OCI-LY1 (cell line): ENCODE results near the gene LGR4.
A peak's percentile ranks its signal among the peaks of the same experiment; 100 is the strongest.

ENCODE experiments used
- H2AFZ ChIP-seq: fragments of 200-600 bp; sonication (generic), shearing (Covaris generic); 2 replicates; pipeline ENCODE4 v1.6.0; 2014; ENCODE audit warnings: antibody characterized with exemption, mild to moderate bottlenecking, low read length
- H3F3A ChIP-seq: fragments of 200-600 bp; sonication (generic), shearing (Covaris generic); 2 replicates; pipeline ENCODE4 v1.6.0; 2014; ENCODE audit warnings: mild to moderate bottlenecking, antibody characterized with exemption, low read length, moderate library complexity; ENCODE audit not compliant: insufficient read depth
- H3K27ac ChIP-seq: fragments of 200-600 bp; sonication (generic); 2 replicates; pipeline ENCODE4 v1.5.1; 2014; ENCODE audit warnings: low read length, mixed run types, mild to moderate bottlenecking, low read depth; ENCODE audit not compliant: poor library complexity, severe bottlenecking
- H3K27me3 ChIP-seq: fragments of 200-600 bp; sonication (generic); 2 replicates; pipeline ENCODE4 v1.6.0; 2014; ENCODE audit warnings: antibody characterized with exemption, mild to moderate bottlenecking, low read length, moderate library complexity; ENCODE audit not compliant: insufficient read depth
- H3K36me3 ChIP-seq: fragments of 200-600 bp; sonication (generic); 2 replicates; pipeline ENCODE4 v1.6.1; 2014; ENCODE audit warnings: mild to moderate bottlenecking, antibody characterized with exemption, low read length, moderate library complexity, mixed read lengths; ENCODE audit not compliant: insufficient read depth
- H3K4me1 ChIP-seq: fragments of 200-600 bp; sonication (generic); 2 replicates; pipeline ENCODE4 v1.5.1; 2014; ENCODE audit warnings: mild to moderate bottlenecking, low read length, moderate library complexity; ENCODE audit not compliant: insufficient read depth, severe bottlenecking
- H3K4me2 ChIP-seq: fragments of 200-600 bp; sonication (generic), shearing (Covaris generic); 2 replicates; pipeline ENCODE4 v1.6.1; 2014; ENCODE audit warnings: low read length
- H3K4me3 ChIP-seq: fragments of 200-600 bp; sonication (generic); 2 replicates; pipeline ENCODE4 v1.5.1; 2014; ENCODE audit warnings: low read length, low read depth, mild to moderate bottlenecking, mixed read lengths; ENCODE audit not compliant: poor library complexity, severe bottlenecking
- H3K79me2 ChIP-seq: fragments of 200-600 bp; shearing (Covaris generic); 2 replicates; pipeline ENCODE4 v1.6.1; 2016; ENCODE audit warnings: mixed run types, low read length, mixed read lengths; ENCODE audit not compliant: insufficient read depth
- H3K9ac ChIP-seq: fragments of 200-600 bp; sonication (generic), shearing (Covaris generic); 2 replicates; pipeline ENCODE4 v1.6.1; 2014; ENCODE audit warnings: mild to moderate bottlenecking, low read length, mixed read lengths
- H3K9me2 ChIP-seq: fragments of 200-600 bp; sonication (generic), shearing (Covaris generic); 2 replicates; pipeline ENCODE4 v1.6.1; 2014; ENCODE audit warnings: low read depth, mild to moderate bottlenecking, low read length, mixed read lengths
- H3K9me3 ChIP-seq: fragments of 200-600 bp; shearing (Covaris generic); 2 replicates; pipeline ENCODE4 v1.6.1; 2014; ENCODE audit warnings: low read length, mixed read lengths
- H4K20me1 ChIP-seq: fragments of 200-600 bp; sonication (generic), shearing (Covaris generic); 2 replicates; pipeline ENCODE4 v1.6.0; 2016; ENCODE audit warnings: mild to moderate bottlenecking, low read length; ENCODE audit not compliant: insufficient read depth
- CTCF ChIP-seq: fragments of 200-600 bp; sonication (generic), shearing (Covaris generic); IDR thresholded peaks from 2 replicates; pipeline ENCODE4 v1.5.1; 2017; ENCODE audit warnings: mild to moderate bottlenecking, antibody characterized with exemption, low read length, moderate library complexity, mixed read lengths
- EZH2 ChIP-seq: fragments of 200-600 bp; sonication (generic), shearing (Covaris generic); IDR thresholded peaks from 2 replicates; pipeline ENCODE4 v1.8.0; 2017; ENCODE audit warnings: borderline replicate concordance, mixed run types, mild to moderate bottlenecking, antibody characterized with exemption, low read length, moderate library complexity, mixed read lengths

LGR4 gene

GRCh38 chr11:27392278-27393114 lies 80.1 kb downstream of the LGR4 start:
- Histone ChIP-seq H3K27ac (no peak overlapping the region), H2AFZ (no peak overlapping the region), H3K36me3 (no peaks in the 10 kb centered on the region), H3K9ac (no peak overlapping the region), H3K4me3 (no peak overlapping the region), H3F3A (no peaks in the 10 kb centered on the region), H3K27me3 (no peaks in the 10 kb centered on the region), H3K4me2 (no peak overlapping the region), H3K9me2 (no peaks in the 10 kb centered on the region), H3K79me2 (no peaks in the 10 kb centered on the region), H3K9me3 (no peaks in the 10 kb centered on the region), H4K20me1 (no peaks in the 10 kb centered on the region), H3K4me1 (no peaks in the 10 kb centered on the region)
- no peak for TF ChIP-seq EZH2
- TF ChIP-seq CTCF = no peak

- no peaks in the 10 kb centered on the region for H4K20me1 ChIP-seq
- H3K4me3 ChIP-seq = no peak overlapping the region
- H3K4me1 ChIP-seq = no peaks in the 10 kb centered on the region
- H3K36me3 ChIP-seq = no peaks in the 10 kb centered on the region
- H3K9me2 ChIP-seq = no peaks in the 10 kb centered on the region
- no peak overlapping the region for H3K4me2 ChIP-seq
- H2AFZ ChIP-seq = no peak overlapping the region
- TF ChIP-seq CTCF = no peak
- TF ChIP-seq EZH2 = no peak
- H3K27ac ChIP-seq = no peak overlapping the region
- no peak overlapping the region for H3K9ac ChIP-seq
- H3F3A ChIP-seq = no peaks in the 10 kb centered on the region
- H3K27me3 ChIP-seq = no peaks in the 10 kb centered on the region
- no peaks in the 10 kb centered on the region for H3K79me2 ChIP-seq
- H3K9me3 ChIP-seq = no peaks in the 10 kb centered on the region
Measured at GRCh38 chr11:27391331-27392015, 81.1 kb downstream of the LGR4 start.

- Histone ChIP-seq H3K4me2 (no peak overlapping the region), H3K27ac (no peak overlapping the region), H3K9me2 (no peaks in the 10 kb centered on the region), H3K4me1 (no peaks in the 10 kb centered on the region), H3K9me3 (no peaks in the 10 kb centered on the region), H3K4me3 (no peak overlapping the region), H3K9ac (no peak overlapping the region), H3K27me3 (no peaks in the 10 kb centered on the region), H3F3A (no peaks in the 10 kb centered on the region), H3K79me2 (no peaks in the 10 kb centered on the region), H3K36me3 (no peaks in the 10 kb centered on the region), H4K20me1 (no peaks in the 10 kb centered on the region), H2AFZ (no peak overlapping the region)
- TF ChIP-seq CTCF = peak; percentile 19; the same call in 1 of the 2 replicates
- no peak for TF ChIP-seq EZH2
Measured at GRCh38 chr11:27390318-27391295, 82.0 kb downstream of the LGR4 start.
